Glutamatergic neuron (in vitro differentiated cells): ENCODE results near the gene GDPGP1. TPM values are rescaled to one million over a fixed set of nuclear protein-coding genes. Genes with fewer than 3 reads are reported as not detected.

ENCODE experiments used
- DNase-seq: peaks from one replicate; pipeline ENCODE4 v3.0.0; 2022
- H3K27ac Mint-ChIP-seq: one replicate; pipeline ENCODE4 v1.8.0; 2020; ENCODE audit warnings: mild to moderate bottlenecking, mixed read lengths, inconsistent platforms; ENCODE audit not compliant: unreplicated experiment
- H3K27me3 Mint-ChIP-seq: one replicate; pipeline ENCODE4 v1.8.0; 2020; ENCODE audit warnings: mild to moderate bottlenecking, moderate library complexity, mixed read lengths, inconsistent platforms; ENCODE audit not compliant: unreplicated experiment
- H3K36me3 Mint-ChIP-seq: one replicate; pipeline ENCODE4 v1.8.0; 2020; ENCODE audit warnings: mild to moderate bottlenecking, mixed read lengths, inconsistent platforms; ENCODE audit not compliant: unreplicated experiment
- H3K4me1 Mint-ChIP-seq: one replicate; pipeline ENCODE4 v1.8.0; 2020; ENCODE audit warnings: mild to moderate bottlenecking, low read depth, mixed read lengths, inconsistent platforms; ENCODE audit not compliant: unreplicated experiment
- H3K4me3 Mint-ChIP-seq: one replicate; pipeline ENCODE4 v1.8.0; 2020; ENCODE audit warnings: mild to moderate bottlenecking, mixed read lengths, inconsistent platforms; ENCODE audit not compliant: unreplicated experiment
- H3K9me3 Mint-ChIP-seq: one replicate; pipeline ENCODE4 v1.8.0; 2020; ENCODE audit warnings: mild to moderate bottlenecking, moderate library complexity, mixed read lengths, inconsistent platforms; ENCODE audit not compliant: unreplicated experiment
- CTCF ChIP-seq: fragments of 200-600 bp; sonication (generic); IDR thresholded peaks from one replicate; pipeline ENCODE4 v1.5.0; 2021; ENCODE audit not compliant: partially characterized antibody, unreplicated experiment
- total RNA-seq: library from RNA; stranded (reverse); fragmentation: NEBNext Ultra II Directional; extraction: Animal tissue kit (Norgen Biotek cat#: 25700); gene quantifications from one replicate; pipeline ENCODE4 v1.2.1, GENCODE V29; 2021; ENCODE audit not compliant: unreplicated experiment

Gene GDPGP1
- total RNA-seq, 1 donor from 2014 or later = 7.4 TPM

- Mint-ChIP-seq H3K27me3 (peaks cover 15% of the 10 kb centered on the region), H3K9me3 (peaks cover 6% of the 10 kb centered on the region), H3K4me3 (no peak overlapping the region), H3K27ac (no peak overlapping the region), H3K4me1 (peaks cover 5% of the 10 kb centered on the region), H3K36me3 (no peaks in the 10 kb centered on the region)
- no peak for TF ChIP-seq CTCF
- DNase-seq = no peak
Measured at GRCh38 chr15:90205050-90205848, 28.8 kb upstream of the GDPGP1 start.

- TF ChIP-seq CTCF = no peak
- H3K36me3 Mint-ChIP-seq = peaks cover 5% of the 10 kb centered on the region
- no peak for DNase-seq
- peaks cover 6% of the 10 kb centered on the region for H3K9me3 Mint-ChIP-seq
- peaks cover 5% of the 10 kb centered on the region for H3K4me1 Mint-ChIP-seq
- H3K27ac Mint-ChIP-seq = no peak overlapping the region
- no peak overlapping the region for H3K4me3 Mint-ChIP-seq
- peaks cover 17% of the 10 kb centered on the region for H3K27me3 Mint-ChIP-seq
Measured at GRCh38 chr15:90205886-90206285, 28.1 kb upstream of the GDPGP1 start.

- Mint-ChIP-seq H3K4me1 (peaks cover 5% of the 10 kb centered on the region), H3K4me3 (no peak overlapping the region), H3K36me3 (peaks cover 5% of the 10 kb centered on the region), H3K27ac (no peak overlapping the region), H3K27me3 (peaks cover 15% of the 10 kb centered on the region), H3K9me3 (peaks cover 6% of the 10 kb centered on the region)
- no peak for DNase-seq
- no peak for TF ChIP-seq CTCF
Measured at GRCh38 chr15:90207252-90207651, 26.8 kb upstream of the GDPGP1 start.

GRCh38 chr15:90208356-90208755 is 25.7 kb upstream of the GDPGP1 start:
- no peak for TF ChIP-seq CTCF
- H3K4me1 Mint-ChIP-seq = peaks cover under 1% of the 10 kb centered on the region
- no peak overlapping the region for H3K4me3 Mint-ChIP-seq
- peaks cover 3% of the 10 kb centered on the region for H3K9me3 Mint-ChIP-seq
- no peak for DNase-seq
- H3K27me3 Mint-ChIP-seq = peaks cover 12% of the 10 kb centered on the region
- H3K27ac Mint-ChIP-seq = no peak overlapping the region
- peaks cover 5% of the 10 kb centered on the region for H3K36me3 Mint-ChIP-seq

GRCh38 chr15:90209591-90209990 is 24.4 kb upstream of the GDPGP1 start:
- peaks cover 5% of the 10 kb centered on the region for H3K9me3 Mint-ChIP-seq
- DNase-seq = no peak
- H3K27ac Mint-ChIP-seq = no peak overlapping the region
- H3K36me3 Mint-ChIP-seq = peaks cover 5% of the 10 kb centered on the region
- H3K4me3 Mint-ChIP-seq = peak overlapping the region; percentile 32
- no peak for TF ChIP-seq CTCF
- peaks cover 4% of the 10 kb centered on the region for H3K4me1 Mint-ChIP-seq
- H3K27me3 Mint-ChIP-seq = peaks cover 12% of the 10 kb centered on the region
